ENCODE results near the gene KRT17.

KRT17 gene

DNA sequence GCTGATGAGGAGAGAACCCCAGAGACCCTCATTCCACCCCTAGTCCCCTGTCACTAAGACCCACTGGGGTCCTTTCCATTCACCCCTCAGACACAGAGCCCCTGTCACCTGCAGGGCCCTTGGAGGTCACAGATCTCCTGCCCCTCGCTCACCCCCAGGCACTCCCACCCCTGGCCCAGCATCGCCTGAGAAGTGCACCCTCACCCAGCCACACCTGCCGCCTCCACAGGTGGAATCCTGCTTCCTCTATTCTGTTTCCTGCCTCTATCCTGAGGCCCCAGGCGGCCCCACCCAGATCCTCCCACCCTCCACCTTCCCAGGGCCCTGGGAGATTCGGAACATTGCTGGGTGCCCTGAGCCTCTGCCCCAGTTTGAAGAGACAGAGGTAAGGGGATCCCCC lies 13.8 kb upstream of the KRT17 start:
- CTCF ChIA-PET = no interaction called here
- 80% methylated on average over 3 of the region's 5 CpGs for WGBS (ENCODE audit: insufficient coverage)
- Histone ChIP-seq H3K36me3 (ENCODE audit: control insufficient read depth in 4 of 4, insufficient read depth in 4 of 4, low read length in 3 of 4) (no peaks in the 10 kb centered on the region), H3K4me1 (ENCODE audit: control extremely low read depth in 1 of 4, control insufficient read depth in 4 of 4, insufficient read depth in 4 of 4, low read length in 3 of 4) (peaks cover 0 to 5% (median under 1%) of the 10 kb centered on the region in 4 experiments), H3K27ac (ENCODE audit: insufficient read depth in 1 of 2, low read depth in 1 of 2, low read length in 2 of 2, poor library complexity in 1 of 2, severe bottlenecking in 2 of 2) (no peak overlapping the region), H3K9me3 (ENCODE audit: control extremely low read depth in 1 of 5, control insufficient read depth in 4 of 5, insufficient read depth in 2 of 5, low read depth in 1 of 5, low read length in 4 of 5) (no peaks in the 10 kb centered on the region), H3K27me3 (replicated peaks in 2 of 5; ENCODE audit: control insufficient read depth in 4 of 5, insufficient read depth in 5 of 5, low read length in 4 of 5) (no peaks in the 10 kb centered on the region), H3K4me3 (ENCODE audit: control insufficient read depth in 1 of 7, extremely low read depth in 1 of 7, insufficient read depth in 4 of 7, low read depth in 2 of 7, low read length in 6 of 7) (no peak overlapping the region)
- DNase-seq = no peak
- POLR2A ChIA-PET = no interaction called here

DNA sequence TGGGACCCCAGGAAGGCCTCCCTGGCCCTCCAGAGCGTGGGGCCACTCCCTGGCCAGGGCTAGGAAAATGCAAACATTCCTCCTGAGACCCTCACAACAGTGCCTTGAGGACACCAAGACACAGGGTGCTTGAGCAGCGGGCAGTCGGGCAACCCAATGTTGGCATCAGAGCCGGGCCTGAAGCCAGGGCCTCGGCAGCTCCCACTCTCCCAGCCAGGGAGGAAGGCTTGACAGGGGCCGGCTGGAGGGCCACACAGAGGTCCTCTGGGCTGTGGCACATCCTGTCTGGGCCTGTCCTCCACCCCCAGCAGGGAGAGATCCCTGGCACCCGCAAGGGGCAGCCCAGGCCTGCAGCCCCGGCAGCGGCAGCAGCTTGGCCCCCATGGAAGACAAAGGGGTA lies 12.3 kb upstream of the KRT17 start:
- Histone ChIP-seq H3K27me3 (replicated peaks in 2 of 5; ENCODE audit: control insufficient read depth in 4 of 5, insufficient read depth in 5 of 5, low read length in 4 of 5) (no peaks in the 10 kb centered on the region), H3K4me3 (ENCODE audit: control insufficient read depth in 1 of 7, extremely low read depth in 1 of 7, insufficient read depth in 4 of 7, low read depth in 2 of 7, low read length in 6 of 7) (no peak overlapping the region), H3K27ac (ENCODE audit: insufficient read depth in 1 of 2, low read depth in 1 of 2, low read length in 2 of 2, poor library complexity in 1 of 2, severe bottlenecking in 2 of 2) (no peak overlapping the region), H3K9me3 (ENCODE audit: control extremely low read depth in 1 of 5, control insufficient read depth in 4 of 5, insufficient read depth in 2 of 5, low read depth in 1 of 5, low read length in 4 of 5) (no peaks in the 10 kb centered on the region), H3K36me3 (ENCODE audit: control insufficient read depth in 4 of 4, insufficient read depth in 4 of 4, low read length in 3 of 4) (no peaks in the 10 kb centered on the region), H3K4me1 (ENCODE audit: control extremely low read depth in 1 of 4, control insufficient read depth in 4 of 4, insufficient read depth in 4 of 4, low read length in 3 of 4) (peaks cover 0 to 5% (median under 1%) of the 10 kb centered on the region in 4 experiments)
- ChIA-PET POLR2A (no interaction called here), CTCF (no interaction called here)
- 98% methylated on average over 8 of the region's 9 CpGs for WGBS (ENCODE audit: insufficient coverage)
- no peak for DNase-seq

DNA sequence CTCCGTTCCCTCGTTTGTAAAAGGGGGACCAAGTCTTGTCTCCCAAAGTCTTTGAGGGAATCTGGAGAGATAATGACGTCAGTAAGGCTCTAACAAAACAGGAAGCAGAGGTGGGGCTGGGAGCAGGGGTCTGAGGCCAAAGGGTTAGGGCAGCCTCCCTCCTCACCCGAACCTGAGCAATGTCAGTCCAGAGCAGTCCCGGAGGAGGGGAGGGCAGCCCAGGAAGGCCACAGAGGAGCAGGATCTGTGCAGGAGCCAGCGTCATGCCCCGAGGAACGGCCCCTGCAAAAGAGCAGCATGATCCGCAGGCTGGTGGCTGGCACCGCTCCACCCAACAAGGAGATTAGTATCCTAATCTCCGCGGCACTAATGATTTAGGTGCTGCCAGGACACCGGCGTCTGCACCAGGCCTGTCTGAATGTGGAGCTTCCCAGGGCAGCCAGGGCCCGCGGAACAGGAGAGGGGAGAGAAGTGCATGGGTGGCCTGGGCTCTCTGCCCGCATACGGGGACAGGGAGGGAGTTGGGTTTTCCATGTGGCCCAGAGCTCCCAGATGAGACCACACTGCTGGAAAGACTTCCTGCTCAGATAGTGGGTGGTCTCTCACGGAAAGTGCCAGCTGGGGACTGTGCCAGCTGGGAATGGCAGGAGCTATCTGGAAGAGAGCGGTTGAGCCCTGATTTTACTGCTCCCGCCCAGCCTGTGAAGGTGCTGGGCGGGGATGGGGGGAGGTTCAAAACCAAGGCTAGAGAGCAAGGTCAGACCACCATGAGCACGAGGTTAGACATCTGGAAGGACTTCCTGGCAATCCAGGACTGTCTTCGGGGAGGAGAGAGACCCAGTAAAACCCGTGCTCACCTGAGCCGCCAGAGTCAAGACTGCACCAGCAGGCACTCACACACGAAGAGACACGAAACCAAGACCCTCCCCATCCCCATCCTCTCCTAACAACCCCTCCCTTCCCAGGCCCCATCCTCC lies 11.0 kb upstream of the KRT17 start:
- 82% methylated on average over 25 of the region's 28 CpGs for WGBS (ENCODE audit: insufficient coverage)
- H3K4me1 ChIP-seq (ENCODE audit: control extremely low read depth in 1 of 4, control insufficient read depth in 4 of 4, insufficient read depth in 4 of 4, low read length in 3 of 4) = peaks cover 0 to 5% (median under 1%) of the 10 kb centered on the region in 4 experiments
- H3K36me3 ChIP-seq (ENCODE audit: control insufficient read depth in 4 of 4, insufficient read depth in 4 of 4, low read length in 3 of 4) = no peaks in the 10 kb centered on the region
- no peak for DNase-seq
- POLR2A ChIA-PET = no interaction called here
- CTCF ChIA-PET = interaction anchor here (1.6 to 1.7 kb wide), 2 partner anchors 13 to 87 kb away, joined by 6 to 7 read pairs; no protein-coding TSS in a partner anchor
- H3K4me3 ChIP-seq (ENCODE audit: control insufficient read depth in 1 of 7, extremely low read depth in 1 of 7, insufficient read depth in 4 of 7, low read depth in 2 of 7, low read length in 6 of 7) = no peak overlapping the region
- no peaks in the 10 kb centered on the region for H3K27me3 ChIP-seq (replicated peaks in 2 of 5; ENCODE audit: control insufficient read depth in 4 of 5, insufficient read depth in 5 of 5, low read length in 4 of 5)
- no peak overlapping the region for H3K27ac ChIP-seq (ENCODE audit: insufficient read depth in 1 of 2, low read depth in 1 of 2, low read length in 2 of 2, poor library complexity in 1 of 2, severe bottlenecking in 2 of 2)
- no peaks in the 10 kb centered on the region for H3K9me3 ChIP-seq (ENCODE audit: control extremely low read depth in 1 of 5, control insufficient read depth in 4 of 5, insufficient read depth in 2 of 5, low read depth in 1 of 5, low read length in 4 of 5)

DNA sequence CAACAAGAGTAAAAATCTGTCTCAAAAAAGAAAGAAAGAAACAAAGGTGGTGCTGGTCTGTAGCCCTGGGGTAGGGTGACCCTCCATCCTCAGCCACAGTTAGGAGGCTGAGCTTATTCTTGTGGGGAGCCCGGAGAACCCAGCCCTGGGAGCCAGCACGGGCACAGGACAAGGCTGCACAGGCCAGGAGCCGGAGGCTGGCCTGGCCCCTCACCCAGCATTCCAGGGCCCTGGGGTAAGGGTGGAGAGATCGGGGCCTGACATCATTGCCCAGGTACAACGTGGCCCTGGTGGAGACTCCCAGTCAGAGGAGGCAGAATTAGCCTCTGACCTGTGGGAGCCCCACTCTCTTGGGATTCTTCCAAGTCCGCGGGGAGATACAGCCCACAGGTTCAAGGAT lies 10.3 kb upstream of the KRT17 start:
- ChIA-PET POLR2A (no interaction called here), CTCF (interaction anchor here (1.6 to 1.7 kb wide), 2 partner anchors 14 to 86 kb away, joined by 6 to 7 read pairs; no protein-coding TSS in a partner anchor)
- no peak for DNase-seq
- H3K27ac ChIP-seq (ENCODE audit: insufficient read depth in 1 of 2, low read depth in 1 of 2, low read length in 2 of 2, poor library complexity in 1 of 2, severe bottlenecking in 2 of 2) = no peak overlapping the region
- WGBS (ENCODE audit: insufficient coverage) = 94% methylated on average over 7 of the region's 7 CpGs
- no peaks in the 10 kb centered on the region for H3K27me3 ChIP-seq (replicated peaks in 2 of 5; ENCODE audit: control insufficient read depth in 4 of 5, insufficient read depth in 5 of 5, low read length in 4 of 5)
- peaks cover 0 to 5% (median under 1%) of the 10 kb centered on the region in 4 experiments for H3K4me1 ChIP-seq (ENCODE audit: control extremely low read depth in 1 of 4, control insufficient read depth in 4 of 4, insufficient read depth in 4 of 4, low read length in 3 of 4)
- no peak overlapping the region for H3K4me3 ChIP-seq (ENCODE audit: control insufficient read depth in 1 of 7, extremely low read depth in 1 of 7, insufficient read depth in 4 of 7, low read depth in 2 of 7, low read length in 6 of 7)
- H3K9me3 ChIP-seq (ENCODE audit: control extremely low read depth in 1 of 5, control insufficient read depth in 4 of 5, insufficient read depth in 2 of 5, low read depth in 1 of 5, low read length in 4 of 5) = no peaks in the 10 kb centered on the region
- no peaks in the 10 kb centered on the region for H3K36me3 ChIP-seq (ENCODE audit: control insufficient read depth in 4 of 4, insufficient read depth in 4 of 4, low read length in 3 of 4)

DNA sequence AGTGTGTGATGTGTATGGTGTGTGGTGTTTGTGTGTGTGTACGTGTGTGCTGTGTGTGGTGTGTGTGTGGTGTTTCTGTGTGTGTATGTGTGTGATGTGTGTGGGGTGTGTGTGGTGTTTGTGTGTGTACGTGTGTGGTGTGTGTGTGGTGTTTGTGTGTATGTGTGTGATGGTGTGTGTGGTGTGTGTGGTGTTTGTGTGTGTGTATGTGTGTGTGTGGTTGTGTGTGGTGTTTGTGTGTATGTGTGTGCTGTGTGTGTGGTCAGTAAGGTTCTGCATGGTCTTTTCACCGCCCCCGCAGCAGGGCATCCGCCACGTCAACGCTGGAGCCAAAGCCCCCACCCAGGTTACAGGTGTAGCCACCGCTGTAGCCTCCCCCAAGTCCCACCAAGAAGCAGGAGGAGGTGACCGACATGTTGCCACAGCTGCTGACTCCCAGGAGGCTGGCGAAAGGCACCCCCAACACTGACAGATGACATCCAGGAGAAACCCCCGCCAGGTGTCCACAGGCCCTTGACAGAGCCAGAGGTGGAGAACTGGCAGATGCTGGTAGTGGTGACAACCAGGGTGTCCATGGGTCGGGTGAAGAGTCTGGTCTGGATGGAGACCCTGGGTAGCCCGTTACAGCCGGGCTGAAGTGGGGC lies 9.3 kb upstream of the KRT17 start:
- CTCF ChIA-PET = no interaction called here
- peak; percentile 25 to 69 (median 41) for DNase-seq
- Histone ChIP-seq H3K4me3 (ENCODE audit: control insufficient read depth in 1 of 7, extremely low read depth in 1 of 7, insufficient read depth in 4 of 7, low read depth in 2 of 7, low read length in 6 of 7) (no peak overlapping the region), H3K4me1 (ENCODE audit: control extremely low read depth in 1 of 4, control insufficient read depth in 4 of 4, insufficient read depth in 4 of 4, low read length in 3 of 4) (peaks cover 0 to 5% (median under 1%) of the 10 kb centered on the region in 4 experiments), H3K27me3 (replicated peaks in 2 of 5; ENCODE audit: control insufficient read depth in 4 of 5, insufficient read depth in 5 of 5, low read length in 4 of 5) (no peaks in the 10 kb centered on the region), H3K9me3 (ENCODE audit: control extremely low read depth in 1 of 5, control insufficient read depth in 4 of 5, insufficient read depth in 2 of 5, low read depth in 1 of 5, low read length in 4 of 5) (no peaks in the 10 kb centered on the region), H3K36me3 (ENCODE audit: control insufficient read depth in 4 of 4, insufficient read depth in 4 of 4, low read length in 3 of 4) (no peaks in the 10 kb centered on the region), H3K27ac (ENCODE audit: insufficient read depth in 1 of 2, low read depth in 1 of 2, low read length in 2 of 2, poor library complexity in 1 of 2, severe bottlenecking in 2 of 2) (no peak overlapping the region)
- WGBS (ENCODE audit: insufficient coverage) = 97% methylated on average over 12 of the region's 14 CpGs
- POLR2A ChIA-PET = no interaction called here

DNA sequence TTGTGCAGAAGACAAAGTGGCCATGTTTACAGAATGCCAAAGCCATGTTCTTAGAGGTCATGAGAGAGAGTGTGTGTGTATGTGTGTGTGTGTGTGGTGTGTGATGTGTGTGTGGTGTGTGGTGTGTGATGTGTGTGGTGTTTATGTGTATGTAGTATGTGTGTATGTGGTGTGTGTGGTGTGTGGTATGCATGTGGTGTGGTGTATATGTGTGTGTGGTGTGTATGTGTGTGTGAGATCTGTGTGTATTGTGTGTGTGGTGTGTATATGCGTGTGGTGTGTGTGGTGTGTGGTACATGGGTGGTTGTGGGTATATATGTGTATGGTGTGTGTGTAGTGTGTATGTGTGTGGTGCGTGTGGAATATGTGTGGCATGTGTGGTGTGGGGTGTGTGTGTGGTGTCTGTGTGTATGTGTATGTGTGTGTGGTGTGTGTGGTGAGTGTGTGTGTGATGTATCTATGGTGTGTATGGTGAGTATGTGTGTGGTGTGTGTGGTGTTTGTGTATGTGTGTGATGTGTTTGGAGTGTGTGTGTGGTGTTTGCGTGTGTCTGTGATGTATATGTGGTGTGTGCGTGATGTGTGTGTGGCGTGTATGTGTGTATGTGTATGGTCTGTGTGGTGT lies 8.2 kb upstream of the KRT17 start:
- ChIA-PET POLR2A (no interaction called here), CTCF (no interaction called here)
- H3K27me3 ChIP-seq (replicated peaks in 2 of 5; ENCODE audit: control insufficient read depth in 4 of 5, insufficient read depth in 5 of 5, low read length in 4 of 5) = no peaks in the 10 kb centered on the region
- peak in 1 of 3 donors; percentile 45 for DNase-seq
- H3K36me3 ChIP-seq (ENCODE audit: control insufficient read depth in 4 of 4, insufficient read depth in 4 of 4, low read length in 3 of 4) = no peaks in the 10 kb centered on the region
- H3K9me3 ChIP-seq (ENCODE audit: control extremely low read depth in 1 of 5, control insufficient read depth in 4 of 5, insufficient read depth in 2 of 5, low read depth in 1 of 5, low read length in 4 of 5) = no peaks in the 10 kb centered on the region
- 70% methylated on average over 4 of the region's 5 CpGs for WGBS (ENCODE audit: insufficient coverage)
- H3K27ac ChIP-seq (ENCODE audit: insufficient read depth in 1 of 2, low read depth in 1 of 2, low read length in 2 of 2, poor library complexity in 1 of 2, severe bottlenecking in 2 of 2) = no peak overlapping the region
- H3K4me3 ChIP-seq (ENCODE audit: control insufficient read depth in 1 of 7, extremely low read depth in 1 of 7, insufficient read depth in 4 of 7, low read depth in 2 of 7, low read length in 6 of 7) = no peak overlapping the region
- peaks cover 0 to 5% (median under 1%) of the 10 kb centered on the region in 4 experiments for H3K4me1 ChIP-seq (ENCODE audit: control extremely low read depth in 1 of 4, control insufficient read depth in 4 of 4, insufficient read depth in 4 of 4, low read length in 3 of 4)

DNA sequence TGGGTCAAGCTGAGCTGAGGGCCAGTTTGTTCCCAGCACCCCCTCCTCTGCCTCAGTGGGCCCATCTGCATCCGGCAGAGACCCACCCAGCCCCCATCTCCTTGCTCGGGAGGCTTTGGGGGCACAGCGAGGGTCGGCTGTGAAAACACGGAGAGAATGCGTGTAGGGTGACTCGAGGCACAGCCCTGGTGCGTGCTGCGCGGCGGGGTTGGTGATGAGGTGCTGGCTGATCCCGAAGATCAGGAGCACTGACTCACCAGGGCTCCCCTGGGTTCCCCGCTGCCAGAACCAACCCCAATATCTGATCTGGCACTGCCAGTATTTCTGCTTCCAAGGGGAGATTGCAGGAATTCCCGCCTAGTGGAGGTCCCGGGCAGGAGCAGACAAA lies 7.5 kb upstream of the KRT17 start:
- H3K4me1 ChIP-seq (ENCODE audit: control extremely low read depth in 1 of 4, control insufficient read depth in 4 of 4, insufficient read depth in 4 of 4, low read length in 3 of 4) = peaks cover 0 to 5% (median under 1%) of the 10 kb centered on the region in 4 experiments
- DNase-seq = no peak
- no peak overlapping the region for H3K4me3 ChIP-seq (ENCODE audit: control insufficient read depth in 1 of 7, extremely low read depth in 1 of 7, insufficient read depth in 4 of 7, low read depth in 2 of 7, low read length in 6 of 7)
- H3K27ac ChIP-seq (ENCODE audit: insufficient read depth in 1 of 2, low read depth in 1 of 2, low read length in 2 of 2, poor library complexity in 1 of 2, severe bottlenecking in 2 of 2) = no peak overlapping the region
- H3K9me3 ChIP-seq (ENCODE audit: control extremely low read depth in 1 of 5, control insufficient read depth in 4 of 5, insufficient read depth in 2 of 5, low read depth in 1 of 5, low read length in 4 of 5) = no peaks in the 10 kb centered on the region
- CTCF ChIA-PET = no interaction called here
- no peaks in the 10 kb centered on the region for H3K36me3 ChIP-seq (ENCODE audit: control insufficient read depth in 4 of 4, insufficient read depth in 4 of 4, low read length in 3 of 4)
- H3K27me3 ChIP-seq (replicated peaks in 2 of 5; ENCODE audit: control insufficient read depth in 4 of 5, insufficient read depth in 5 of 5, low read length in 4 of 5) = no peaks in the 10 kb centered on the region
- POLR2A ChIA-PET = no interaction called here
- 96% methylated on average over 10 of the region's 15 CpGs for WGBS (ENCODE audit: insufficient coverage)

All from common myeloid progenitor, CD34-positive (primary cell).